ENCODE results near the gene CDH10. TPM values are rescaled to one million over a fixed set of nuclear protein-coding genes. Genes with fewer than 3 reads are reported as not detected.

The CDH10 gene
- total and polyA plus RNA-seq, 9 of the 15 experiments (the other 6 are each of a cell fraction or from before 2014, with no cell fraction given) = not detected

- Histone ChIP-seq H3K27me3 (ENCODE audit: control insufficient read depth in 2 of 2, insufficient read depth in 2 of 2, low read length in 2 of 2) (no peaks in the 10 kb centered on the region), H3K9me1 (ENCODE audit: control insufficient read depth, insufficient read depth, low read length) (no peaks in the 10 kb centered on the region), H4K20me1 (replicated peaks; ENCODE audit: control insufficient read depth, insufficient read depth, low read length) (no peaks in the 10 kb centered on the region), H3K4me2 (ENCODE audit: insufficient read depth, low read length) (no peak overlapping the region), H3K36me3 (ENCODE audit: control insufficient read depth, insufficient read depth, low read length) (no peaks in the 10 kb centered on the region), H3K4me3 (no peak overlapping the region), H2AFZ (ENCODE audit: low read depth, low read length) (no peak overlapping the region), H3K9ac (ENCODE audit: insufficient read depth in 1 of 2, low read depth in 2 of 2, low read length in 2 of 2) (no peak overlapping the region), H3K4me1 (replicated peaks in 1 of 2; ENCODE audit: control insufficient read depth in 2 of 2, insufficient read depth in 2 of 2, low read length in 2 of 2) (no peaks in the 10 kb centered on the region), H3K9me3 (replicated peaks; ENCODE audit: control insufficient read depth, insufficient read depth, low read depth, low read length) (no peaks in the 10 kb centered on the region; the same call in 1 of the 2 replicates), H3K79me2 (ENCODE audit: control insufficient read depth, insufficient read depth, low read length) (no peaks in the 10 kb centered on the region), H3K27ac (ENCODE audit: extremely low read depth, low read depth, low read length) (no peak overlapping the region)
- BruUV-seq (replicated peaks) = no TSS peak
- intact Hi-C loops (cut with micrococcal nuclease) (no loop called here), in situ Hi-C loops (cut with MboI) (no loop called here)
- TF ChIP-seq ZNF584 (CRISPR knock-in tag; IDR thresholded peaks at IDR 0.05; ENCODE audit: low read depth) (no peak), COPS2 (conservative IDR thresholded peaks at IDR 0.05) (no peak), CBX1 (IDR thresholded peaks at IDR 0.05; ENCODE audit: low read depth) (no peak), PURB (CRISPR knock-in tag; IDR thresholded peaks at IDR 0.05; ENCODE audit: low read depth) (no peak), SIN3B (IDR thresholded peaks at IDR 0.05; ENCODE audit: low read depth) (no peak), ZFP91 (CRISPR knock-in tag; IDR thresholded peaks at IDR 0.05) (no peak), ATF3 (IDR thresholded peaks at IDR 0.05) (no peak), ATF3 (CRISPR knock-in tag; conservative IDR thresholded peaks at IDR 0.05) (no peak), FOXP1 (CRISPR knock-in tag; IDR thresholded peaks at IDR 0.05) (no peak), ELK1 (CRISPR knock-in tag; IDR thresholded peaks at IDR 0.05) (no peak), THAP12 (CRISPR knock-in tag; IDR thresholded peaks at IDR 0.05) (no peak), NCOA1 (IDR thresholded peaks at IDR 0.05; ENCODE audit: low read depth) (no peak)
- no peak for FAIRE-seq
- ChIA-PET POLR2A (no interaction called here), CTCF (ENCODE audit: low intra/inter-chr PET ratio) (no interaction called here)
- DNase-seq (ENCODE audit: extremely low read depth in 1 of 4, low spot score in 3 of 4) = no peak
- no peak for ATAC-seq
- 0% methylated on average over 2 of the region's 2 CpGs for WGBS (ENCODE audit: insufficient coverage, low coverage, missing lambda C conversion rate)
These were observed 97.6 kb downstream of the CDH10 start for GRCh38 chr5:24547132-24547531.

Data from K562 (cell line).